RWPE1 (cell line): ENCODE measurements around the gene PHB1.

Source experiments
- CTCF ChIA-PET: fragments of 350-600 bp; sonication (Branson Sonifier 250); formaldehyde crosslinking; extraction: SDS; loops from one replicate; lab custom pipeline; 2021; lab: Yijun Ruan, JAX
- POLR2A ChIA-PET: fragments of 400-600 bp; formaldehyde crosslinking; extraction: SDS; loops from one replicate; lab custom pipeline; 2020; ENCODE audit warnings: antibody characterized with exemption; ENCODE audit not compliant: low non-redundant PET; lab: Yijun Ruan, JAX
- DNase-seq: peaks from one replicate; pipeline ENCODE4 v3.0.0; 2012; ENCODE audit warnings: low spot score
- H3K27ac ChIP-seq: fragments of 450-650 bp; 2 replicates; pipeline ENCODE4 v1.5.1; 2017
- TF ChIP-seq, protein P1 (sequence below): fragments of 450-650 bp; conservative IDR thresholded peaks from 2 replicates; pipeline ENCODE4 v1.5.1; 2017; ENCODE audit warnings: low read depth, mild to moderate bottlenecking

Gene PHB1

DNA sequence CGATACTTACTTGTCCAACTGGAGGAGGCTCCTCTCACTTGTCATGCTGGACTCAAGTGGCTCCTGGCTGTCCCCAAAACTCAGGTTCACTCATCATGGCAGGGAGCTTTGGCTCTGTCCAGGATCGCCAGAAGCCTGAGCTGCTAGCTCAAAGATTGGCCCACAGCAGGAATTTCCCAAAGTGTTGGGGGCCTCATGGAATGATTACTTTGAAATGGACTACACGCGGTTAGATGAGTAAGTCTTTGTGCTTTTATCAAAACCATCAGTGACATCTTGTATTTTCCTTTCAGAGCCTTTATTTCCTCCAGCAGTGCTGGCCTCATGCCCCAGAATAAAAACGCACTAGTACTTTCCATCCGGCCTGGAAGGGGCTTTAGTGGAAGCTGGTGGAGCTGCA lies 29.2 kb upstream of the PHB1 start:
- POLR2A ChIA-PET: no interaction called here
- no peak overlapping the region for H3K27ac ChIP-seq
- DNase-seq: no peak
- CTCF ChIA-PET: no interaction called here
- TF ChIP-seq, protein P1, sequence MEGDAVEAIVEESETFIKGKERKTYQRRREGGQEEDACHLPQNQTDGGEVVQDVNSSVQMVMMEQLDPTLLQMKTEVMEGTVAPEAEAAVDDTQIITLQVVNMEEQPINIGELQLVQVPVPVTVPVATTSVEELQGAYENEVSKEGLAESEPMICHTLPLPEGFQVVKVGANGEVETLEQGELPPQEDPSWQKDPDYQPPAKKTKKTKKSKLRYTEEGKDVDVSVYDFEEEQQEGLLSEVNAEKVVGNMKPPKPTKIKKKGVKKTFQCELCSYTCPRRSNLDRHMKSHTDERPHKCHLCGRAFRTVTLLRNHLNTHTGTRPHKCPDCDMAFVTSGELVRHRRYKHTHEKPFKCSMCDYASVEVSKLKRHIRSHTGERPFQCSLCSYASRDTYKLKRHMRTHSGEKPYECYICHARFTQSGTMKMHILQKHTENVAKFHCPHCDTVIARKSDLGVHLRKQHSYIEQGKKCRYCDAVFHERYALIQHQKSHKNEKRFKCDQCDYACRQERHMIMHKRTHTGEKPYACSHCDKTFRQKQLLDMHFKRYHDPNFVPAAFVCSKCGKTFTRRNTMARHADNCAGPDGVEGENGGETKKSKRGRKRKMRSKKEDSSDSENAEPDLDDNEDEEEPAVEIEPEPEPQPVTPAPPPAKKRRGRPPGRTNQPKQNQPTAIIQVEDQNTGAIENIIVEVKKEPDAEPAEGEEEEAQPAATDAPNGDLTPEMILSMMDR: no peak

DNA sequence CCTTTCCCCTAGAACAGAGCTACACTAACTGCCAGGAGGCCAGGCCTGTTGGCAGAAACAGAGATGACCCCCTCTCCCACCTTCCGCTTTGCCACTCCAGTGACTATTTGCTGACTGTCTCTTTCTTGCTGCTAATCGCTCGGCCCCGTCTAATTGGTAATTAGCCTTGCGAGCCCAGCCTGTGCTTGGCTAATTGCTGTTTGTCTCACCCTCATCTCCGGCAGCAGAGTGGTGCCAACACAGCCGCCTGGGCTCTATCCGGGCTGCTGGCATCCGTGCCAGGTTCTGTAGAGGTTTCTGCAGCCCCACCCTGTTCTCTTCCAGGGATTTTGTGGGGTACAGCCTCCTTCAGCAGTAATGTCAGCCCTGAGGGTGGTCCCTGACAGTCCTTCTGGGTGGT lies 27.4 kb upstream of the PHB1 start:
- TF ChIP-seq, protein P1: no peak

DNA sequence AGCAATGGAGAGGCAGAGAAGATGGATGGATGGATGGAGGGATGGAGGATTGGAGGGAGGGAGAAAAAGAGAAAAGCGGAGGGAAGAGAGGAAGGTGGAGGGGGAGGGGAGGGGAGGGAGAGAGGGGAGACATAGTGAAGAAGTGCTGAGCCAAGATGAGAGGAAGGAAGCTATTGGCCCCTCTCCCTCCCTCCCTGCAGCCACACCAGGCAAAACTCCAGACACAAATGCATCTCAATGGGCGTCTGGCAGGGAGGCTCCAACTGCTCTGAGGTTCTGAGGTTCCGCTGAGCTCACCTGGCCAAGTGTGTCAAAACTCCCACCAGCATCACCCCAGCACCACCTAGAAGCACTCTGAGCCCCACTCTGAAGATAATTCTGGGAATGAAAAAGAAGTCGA lies 26.9 kb upstream of the PHB1 start:
- TF ChIP-seq, protein P1: no peak
- no peak for DNase-seq
- no peak overlapping the region for H3K27ac ChIP-seq
- POLR2A ChIA-PET: no interaction called here
- CTCF ChIA-PET: no interaction called here

More for the DNA sequence above, 27.4 kb upstream of the PHB1 start:
- POLR2A ChIA-PET: no interaction called here
- CTCF ChIA-PET: no interaction called here
- H3K27ac ChIP-seq: no peak overlapping the region
- no peak for DNase-seq

DNA sequence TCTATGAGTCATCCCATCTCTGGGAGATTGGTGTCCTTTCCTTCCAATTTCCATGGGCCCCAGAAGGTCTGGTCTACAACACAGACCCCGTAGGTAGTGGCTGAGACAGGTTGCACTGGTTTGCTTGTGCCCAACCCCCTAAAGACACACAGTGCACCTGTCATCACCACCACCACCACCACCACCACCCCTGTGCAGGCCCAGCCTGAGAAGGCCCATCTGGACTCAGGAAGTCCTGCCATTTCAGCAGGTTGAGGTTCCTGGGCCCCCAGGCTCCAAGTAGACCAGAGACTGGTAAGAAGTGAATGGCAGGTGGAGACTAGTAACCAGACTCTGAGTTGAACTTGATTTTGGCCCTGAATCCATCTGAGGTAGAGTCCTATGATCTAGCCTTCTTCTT lies 25.9 kb upstream of the PHB1 start:
- no peak for DNase-seq
- POLR2A ChIA-PET: no interaction called here
- CTCF ChIA-PET: no interaction called here
- no peak overlapping the region for H3K27ac ChIP-seq
- TF ChIP-seq, protein P1: no peak

DNA sequence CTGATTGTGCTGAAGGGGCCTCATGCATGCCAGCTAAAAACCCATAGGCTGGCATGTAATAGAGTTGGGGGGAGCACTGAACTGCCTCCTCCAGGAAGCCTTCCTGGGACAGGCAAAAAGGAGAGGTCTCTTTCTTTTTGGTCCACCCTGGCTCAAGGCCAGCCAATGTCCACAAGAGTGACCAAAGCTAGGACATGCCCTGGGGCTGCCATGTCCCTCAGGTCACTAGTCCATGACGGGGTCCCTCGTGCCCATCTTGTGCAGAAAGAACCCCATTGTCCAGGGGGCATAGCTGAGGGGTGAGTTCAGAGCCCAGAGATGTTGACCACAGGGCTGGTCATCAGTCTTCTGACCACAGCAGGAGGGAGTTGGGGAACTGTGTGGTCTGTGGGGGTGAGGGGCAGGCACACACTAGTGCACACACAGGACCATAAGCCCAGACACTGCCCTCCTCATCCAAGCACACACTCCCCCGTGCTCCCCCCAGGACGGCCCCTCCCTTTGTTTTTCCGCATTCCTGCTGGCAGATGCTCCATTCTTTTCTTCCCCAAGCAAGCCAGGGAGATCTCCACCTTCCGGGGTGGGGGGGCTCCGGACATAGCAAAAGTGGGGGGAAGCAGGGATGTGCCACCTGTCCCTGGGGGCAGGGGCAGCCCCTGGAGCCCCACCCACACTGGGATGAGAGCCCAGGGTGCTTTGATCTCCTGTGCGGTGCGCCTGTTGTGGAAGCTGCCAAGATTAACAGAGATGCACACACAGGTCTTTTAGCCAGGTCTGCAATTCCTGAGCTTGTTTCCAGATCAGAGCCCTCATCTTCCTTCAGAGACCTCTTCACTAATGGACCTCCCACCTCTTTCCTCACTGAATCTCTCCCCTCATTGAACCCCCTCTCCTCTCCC lies 25.2 kb upstream of the PHB1 start:
- H3K27ac ChIP-seq: no peak overlapping the region
- CTCF ChIA-PET: interaction anchor here (0.5 kb wide), 1 partner anchor 364 kb away, joined by 4 read pairs; no protein-coding TSS in a partner anchor
- POLR2A ChIA-PET: no interaction called here
- no peak for DNase-seq
- TF ChIP-seq, protein P1: no peak

DNA sequence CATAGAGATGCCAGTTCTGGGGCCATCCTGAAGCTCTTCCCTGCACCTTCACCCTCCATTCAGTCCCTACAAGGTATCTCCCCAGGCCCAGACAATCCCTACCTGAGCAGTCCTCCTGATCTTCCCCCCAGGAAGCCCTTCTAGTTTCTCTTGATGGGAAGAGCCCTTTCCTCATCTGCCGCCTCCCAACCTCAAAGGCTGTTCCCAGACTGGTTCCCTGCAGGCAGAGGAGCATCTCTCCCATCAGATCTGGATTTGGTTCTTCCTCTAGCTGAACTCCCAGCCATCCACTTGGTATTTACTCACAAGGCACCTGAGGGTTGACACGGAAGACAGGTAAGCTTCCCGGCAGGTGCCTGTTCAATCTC lies 24.6 kb upstream of the PHB1 start:
- no peak overlapping the region for H3K27ac ChIP-seq
- CTCF ChIA-PET: interaction anchor here (0.5 to 2.2 kb wide), 2 partner anchors 117 to 365 kb away, joined by 4 to 9 read pairs; no protein-coding TSS in a partner anchor

More for the DNA sequence above, 24.6 kb upstream of the PHB1 start:
- TF ChIP-seq, protein P1: no peak
- DNase-seq: no peak
- POLR2A ChIA-PET: no interaction called here
